HG03521 (cell line): Measurements from ENCODE around the gene LIFR.

Experiments used
- ATAC-seq: cut with Tn5 transposase; IDR thresholded peaks from one replicate; pipeline ENCODE4 v1.9.1; 2021; ENCODE audit warnings: mild to moderate bottlenecking, moderate library complexity; ENCODE audit not compliant: unreplicated experiment

Gene LIFR

DNA sequence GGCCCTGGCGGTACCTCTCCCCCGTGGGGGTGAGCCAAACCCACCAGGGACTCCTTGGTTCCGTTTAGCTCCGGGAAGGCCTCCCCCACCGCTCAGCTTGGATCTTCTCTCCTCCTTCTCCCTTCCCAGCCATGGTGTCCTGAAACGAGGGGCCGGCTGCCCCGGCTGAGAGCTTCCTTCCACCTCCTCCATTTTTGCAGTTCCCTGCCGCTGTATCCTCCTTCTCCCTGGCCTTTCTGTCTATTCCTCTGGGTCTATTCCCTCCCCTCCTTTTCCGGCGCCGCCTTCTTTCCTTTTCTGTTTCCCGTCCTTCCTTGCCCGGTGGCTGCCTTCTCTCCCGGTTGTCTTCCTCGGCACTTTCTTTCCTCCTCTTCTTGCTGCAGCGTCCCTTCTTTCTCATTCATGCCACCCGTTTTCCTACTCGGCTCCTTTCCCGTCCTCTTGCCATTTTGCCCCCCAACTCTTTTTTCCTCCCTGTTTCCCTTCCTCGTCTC, 110.4 kb downstream of the LIFR start:
- ATAC-seq, result no peak

DNA sequence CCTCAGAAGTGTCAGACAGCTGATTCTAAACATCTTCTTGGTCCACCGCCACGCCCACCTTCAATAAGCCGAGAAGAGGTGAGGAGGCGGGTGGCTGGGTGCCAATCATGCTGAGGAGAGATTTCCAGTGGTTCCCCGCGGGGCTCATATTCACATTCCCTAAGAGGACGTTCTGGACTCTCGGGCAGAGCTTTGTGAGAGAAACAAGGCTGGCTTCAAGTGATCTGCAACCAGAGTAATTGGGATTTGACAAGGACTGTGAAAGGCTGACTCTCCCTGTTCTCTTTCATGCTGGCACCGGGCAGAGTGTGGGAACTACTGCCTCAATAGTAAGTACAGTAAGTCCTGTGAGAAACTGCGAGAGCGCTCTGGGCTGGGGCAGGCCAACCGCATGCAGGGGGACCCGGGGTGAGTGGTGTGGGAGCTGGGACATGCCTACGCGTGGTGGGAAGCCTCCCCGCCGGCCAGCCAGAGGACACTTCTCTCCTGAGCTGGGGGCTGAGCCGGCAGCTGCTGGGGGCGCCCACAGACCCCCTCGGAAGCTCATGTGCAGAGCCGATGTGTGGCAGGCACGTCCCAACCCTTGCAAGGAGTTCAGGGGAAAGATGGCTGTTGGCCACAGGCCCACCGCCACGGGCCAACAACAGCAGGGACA, 110.9 kb downstream of the LIFR start:
- ATAC-seq, result no peak

DNA sequence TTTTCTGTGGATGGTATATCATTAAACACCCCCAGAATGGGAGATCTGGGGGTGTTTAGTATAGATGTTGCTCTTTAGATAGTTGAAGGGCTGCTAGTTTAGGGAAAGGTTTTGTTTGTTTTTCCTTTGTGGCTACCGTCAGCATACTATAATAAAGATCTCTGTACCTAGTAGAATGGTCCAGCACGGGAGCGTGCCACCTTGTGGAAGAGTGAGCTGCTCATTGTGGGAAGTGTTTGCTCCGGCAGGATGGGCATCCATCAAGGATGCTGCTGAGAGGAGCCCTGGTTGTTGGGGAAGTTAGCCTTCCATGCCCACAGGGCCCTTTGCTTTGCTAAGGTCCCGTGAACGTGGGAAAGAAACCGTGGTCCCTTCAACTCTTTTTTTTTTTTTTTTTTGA, 113.1 kb downstream of the LIFR start:
- ATAC-seq, result no peak

DNA sequence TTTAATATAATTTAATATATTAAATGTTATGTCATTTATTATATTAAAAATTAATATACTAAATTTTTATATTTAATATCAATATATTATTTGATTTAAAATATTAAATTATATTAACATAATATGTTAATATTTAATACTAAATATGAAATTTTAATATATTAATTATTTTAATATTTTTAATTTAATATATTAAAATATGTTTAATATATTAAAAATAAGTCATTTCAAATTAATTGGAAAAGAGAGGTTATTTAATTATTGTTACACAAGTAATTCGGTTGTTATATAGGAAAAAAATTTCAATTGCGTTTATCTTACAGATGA, 114.2 kb downstream of the LIFR start:
- no peak for ATAC-seq

DNA sequence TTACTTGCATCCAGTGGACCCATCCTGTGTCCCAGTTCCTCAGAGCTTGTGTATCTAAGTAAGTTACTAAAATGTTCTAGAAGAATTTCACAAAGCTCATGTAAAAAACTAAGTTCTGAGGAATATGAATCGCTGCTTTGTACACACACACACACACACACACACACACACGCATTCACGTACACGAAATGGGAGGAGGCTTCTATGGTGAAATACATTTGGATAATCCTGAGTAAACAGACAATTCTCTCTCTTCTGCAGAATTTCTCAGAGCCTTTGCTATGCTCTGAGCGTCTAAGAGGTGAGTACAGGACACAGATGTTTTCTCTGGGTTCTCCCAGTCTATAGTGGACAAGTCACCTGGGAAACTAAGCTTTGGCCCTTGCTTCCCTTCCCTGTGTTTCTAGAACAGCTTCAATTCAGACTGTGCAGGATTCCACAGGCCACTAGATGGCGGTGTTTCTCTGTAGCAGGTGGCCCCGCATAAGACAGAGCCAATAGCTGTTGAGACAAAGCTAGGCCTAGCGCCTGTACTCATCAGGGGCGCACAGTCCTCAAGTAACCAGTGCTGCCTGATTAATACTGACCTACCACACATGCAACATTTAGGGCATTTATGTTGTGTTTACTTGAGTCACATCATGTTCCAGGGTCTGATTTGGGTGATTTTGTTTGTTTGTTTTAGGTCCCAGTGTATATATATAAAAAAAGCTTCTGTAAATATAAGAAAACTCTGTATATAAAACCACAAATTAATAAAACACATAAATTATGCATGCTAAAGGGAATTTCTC, 114.8 kb downstream of the LIFR start:
- peak; percentile 100 for ATAC-seq

DNA sequence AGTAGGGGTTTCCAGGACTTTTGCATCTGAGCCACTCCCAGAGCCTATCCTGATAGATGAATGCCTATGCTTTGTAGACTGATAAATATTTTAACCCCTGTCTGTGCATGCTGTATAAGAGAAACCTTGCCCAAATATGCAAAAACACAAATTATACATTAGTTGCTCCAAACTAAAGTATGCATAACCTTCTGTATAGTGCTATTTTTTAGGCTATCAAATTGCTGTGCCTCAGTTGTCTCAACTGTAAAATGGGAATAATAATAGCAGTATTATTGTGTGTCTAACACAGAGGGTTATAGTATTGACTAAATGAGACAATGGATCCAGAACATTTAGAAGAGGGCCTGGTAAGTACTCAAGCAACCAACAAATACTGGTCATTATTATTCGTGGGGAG, 117.7 kb downstream of the LIFR start:
- ATAC-seq, result no peak

DNA sequence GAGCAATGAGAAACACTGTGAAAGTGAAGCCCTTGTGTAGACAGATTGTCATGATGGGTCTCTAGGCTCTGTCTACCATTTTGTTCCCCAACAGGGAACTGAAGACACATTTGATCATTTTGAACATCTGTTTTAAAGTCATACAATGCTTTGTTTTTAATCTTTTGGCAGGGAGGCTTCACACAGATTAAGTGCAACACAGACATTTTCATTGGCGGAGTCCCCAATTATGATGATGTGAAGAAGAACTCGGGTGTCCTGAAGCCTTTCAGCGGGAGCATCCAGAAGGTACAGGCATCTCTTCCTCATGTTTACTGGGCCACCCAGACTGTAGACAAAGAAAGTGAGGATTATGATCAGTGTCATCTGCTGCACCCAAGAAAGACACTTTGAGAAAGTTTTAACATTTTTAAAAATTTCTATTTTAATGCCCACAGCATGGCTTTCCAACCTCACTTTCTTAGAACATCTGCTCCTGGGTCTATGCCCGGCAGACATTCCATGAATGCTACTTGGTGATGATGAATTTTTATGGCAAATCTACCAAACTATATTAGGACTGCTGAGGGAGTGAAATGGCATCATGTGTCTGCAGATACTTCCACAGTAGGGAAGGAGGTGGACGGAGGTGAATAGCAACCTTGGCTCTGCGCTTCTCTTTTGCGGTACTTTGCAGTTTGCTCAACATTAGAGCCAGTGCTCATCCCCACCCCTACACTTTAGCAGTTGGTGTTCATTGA, 121.3 kb downstream of the LIFR start:
- no peak for ATAC-seq

DNA sequence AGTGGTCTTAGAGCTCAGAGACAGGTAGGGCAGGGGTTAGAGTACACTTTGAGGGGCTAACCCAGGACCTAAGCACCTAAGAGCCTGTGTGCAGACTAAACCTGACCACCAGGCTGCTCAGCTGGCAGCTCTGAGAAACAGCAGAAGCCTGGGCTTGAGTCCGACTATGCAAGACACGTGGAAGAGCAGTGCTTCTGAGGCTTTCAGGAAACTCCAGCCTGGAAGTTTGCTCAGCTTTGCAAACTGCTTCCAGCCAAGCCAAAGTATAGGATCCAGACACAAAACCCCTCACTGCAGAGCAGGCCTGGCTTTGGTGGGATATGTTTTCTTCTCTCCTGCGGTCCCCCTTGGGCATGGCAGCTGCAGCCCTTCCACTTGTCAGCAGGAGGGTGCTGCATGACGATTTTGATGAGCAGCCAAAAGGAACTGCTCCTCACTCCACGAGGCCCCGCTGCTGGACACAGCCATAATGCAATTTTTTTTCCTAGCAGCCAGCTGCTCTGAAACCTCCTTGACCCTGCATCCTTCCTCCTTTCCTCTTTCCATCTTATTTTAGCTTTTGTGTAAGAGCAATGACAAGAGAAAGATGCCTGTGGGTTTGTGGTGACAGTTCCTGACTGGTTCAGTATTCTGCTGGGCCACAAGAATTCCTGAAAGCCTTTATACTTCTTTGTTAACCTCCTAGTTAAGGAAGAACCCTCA, 123.1 kb downstream of the LIFR start:
- ATAC-seq, result no peak

DNA sequence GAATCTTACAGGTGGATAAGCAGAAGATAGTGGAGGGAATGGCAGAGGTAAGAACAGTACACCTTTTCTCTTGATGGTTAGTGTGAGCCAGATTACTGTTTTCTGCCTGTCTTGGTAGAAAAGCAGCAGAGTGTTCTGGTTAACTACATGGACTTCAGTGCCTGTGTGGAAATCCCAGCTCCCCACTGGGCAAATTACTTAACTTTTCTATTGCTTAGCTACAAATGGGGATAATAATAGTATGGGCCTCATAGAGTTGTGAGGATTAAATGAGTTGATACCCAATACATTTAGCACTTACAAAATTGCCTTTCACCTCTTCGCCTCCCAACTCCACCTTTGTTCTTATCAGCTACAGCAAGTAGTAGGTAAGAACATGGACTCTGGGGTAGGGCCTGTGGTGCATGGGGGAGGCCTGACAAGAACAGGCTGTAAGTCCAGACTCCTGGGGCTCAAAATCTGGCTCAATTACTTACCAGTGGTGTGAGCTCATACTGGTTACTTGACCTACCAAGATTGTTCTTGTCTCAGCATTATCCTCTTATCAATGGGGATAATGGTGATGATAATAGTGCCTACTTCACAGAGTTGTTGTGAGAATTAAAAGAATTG, 125.1 kb downstream of the LIFR start:
- no peak for ATAC-seq

DNA sequence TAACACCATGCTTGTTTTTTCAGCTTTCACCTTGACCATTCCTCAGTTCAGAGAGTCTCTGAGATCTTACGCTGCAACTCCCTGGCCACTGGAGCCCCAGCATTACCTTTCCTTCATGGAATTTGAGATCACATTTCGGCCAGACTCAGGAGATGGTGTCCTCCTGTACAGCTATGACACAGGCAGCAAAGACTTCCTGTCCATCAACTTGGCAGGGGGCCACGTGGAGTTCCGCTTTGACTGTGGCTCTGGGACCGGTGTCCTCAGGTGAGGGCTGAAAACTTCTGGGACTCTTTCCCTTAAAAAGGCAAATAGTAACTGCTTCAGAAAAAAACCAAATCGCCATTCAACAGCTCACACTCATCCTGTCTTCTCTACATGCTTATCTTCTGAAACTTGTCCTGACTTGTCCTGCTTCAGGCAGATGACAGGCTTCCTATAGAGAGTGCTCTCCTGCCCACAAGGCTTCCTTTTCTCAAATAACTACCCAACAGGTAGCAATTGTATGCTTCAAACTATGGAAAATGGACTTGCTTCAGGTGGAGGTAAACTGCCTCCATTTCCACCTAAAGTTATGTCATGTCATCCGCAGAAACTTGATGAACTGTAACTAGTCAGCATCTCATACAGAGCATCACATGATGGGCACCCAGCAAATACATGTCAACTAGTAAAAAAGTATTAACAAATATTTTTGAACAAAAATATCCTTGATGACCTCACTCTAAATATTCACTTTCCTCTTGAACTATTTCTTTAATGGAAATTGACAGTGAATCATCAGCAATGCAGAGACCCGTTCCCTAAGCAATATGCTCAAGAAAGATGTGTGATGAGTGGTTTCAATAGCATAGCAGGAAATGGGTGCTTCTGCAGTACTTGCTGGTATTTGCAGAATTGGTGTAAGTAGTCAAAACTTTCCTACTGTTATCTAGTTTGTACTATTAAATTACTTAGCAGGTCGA, 129.2 kb downstream of the LIFR start:
- ATAC-seq, result no peak

DNA sequence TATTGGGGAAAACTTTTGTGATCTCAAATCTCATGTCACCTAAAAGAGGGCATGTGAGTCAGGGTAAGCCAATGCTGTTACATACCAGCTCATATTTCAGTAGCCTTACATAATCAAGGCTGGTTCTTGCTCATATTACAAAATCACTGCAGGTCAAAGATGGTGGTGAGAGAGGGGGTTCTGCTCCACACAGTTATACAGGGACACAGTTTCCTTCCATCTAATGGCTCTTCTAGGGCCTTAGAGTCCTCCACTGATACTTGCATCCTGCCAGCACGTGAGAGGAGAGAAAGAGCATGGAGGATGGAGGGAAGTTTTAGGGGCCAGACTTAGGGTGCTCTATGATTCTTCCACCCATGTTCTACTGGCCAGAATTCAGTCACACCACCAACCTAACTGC, 130.0 kb downstream of the LIFR start:
- ATAC-seq, result no peak
